OCI-LY3 (cell line): ENCODE results near the gene BRAP.

Experiments
- H2AFZ ChIP-seq: fragments of 200-600, 300-600 bp; shearing (Covaris generic); 2 replicates; pipeline ENCODE4 v1.6.0; 2014; ENCODE audit warnings: antibody characterized with exemption, low read depth, low read length
- H3K27ac ChIP-seq: fragments of 200-600, 300-600 bp; sonication (generic); 2 replicates; pipeline ENCODE4 v1.5.1; 2014; ENCODE audit warnings: mild to moderate bottlenecking, low read length, moderate library complexity, mixed read lengths
- H3K27me3 ChIP-seq: fragments of 200-600, 300-600 bp; sonication (generic); 2 replicates; pipeline ENCODE4 v1.6.1; 2014; ENCODE audit warnings: low read depth, low read length, mixed read lengths
- H3K36me3 ChIP-seq: fragments of 200-600, 300-600 bp; sonication (generic); replicated peaks from 2 replicates; pipeline ENCODE3; 2014; ENCODE audit warnings: low read depth, low read length, mixed read lengths
- H3K4me1 ChIP-seq: fragments of 300-600, 200-600 bp; sonication (generic); 2 replicates; pipeline ENCODE4 v1.6.1; 2014; ENCODE audit warnings: low read length, mixed read lengths
- H3K4me2 ChIP-seq: fragments of 200-600, 300-600 bp; sonication (generic); 2 replicates; pipeline ENCODE4 v1.6.1; 2014; ENCODE audit warnings: low read length, mixed read lengths
- H3K4me3 ChIP-seq: fragments of 300-600, 200-600 bp; sonication (generic); 2 replicates; pipeline ENCODE4 v1.5.1; 2014; ENCODE audit warnings: antibody characterized with exemption, mild to moderate bottlenecking, low read length, moderate library complexity
- H3K79me2 ChIP-seq: fragments of 300-600, 200-600 bp; shearing (Covaris generic); 2 replicates; pipeline ENCODE4 v1.6.1; 2014; ENCODE audit warnings: mild to moderate bottlenecking, low read length, mixed read lengths
- H3K9ac ChIP-seq: fragments of 300-600, 200-600 bp; shearing (Covaris generic); 2 replicates; pipeline ENCODE4 v1.6.0; 2014; ENCODE audit warnings: mild to moderate bottlenecking, low read length, moderate library complexity
- H3K9me3 ChIP-seq: fragments of 200-600, 300-600 bp; shearing (Covaris generic); 2 replicates; pipeline ENCODE4 v1.6.1; 2014; ENCODE audit warnings: low read length, mixed read lengths; ENCODE audit not compliant: insufficient read depth
- H4K20me1 ChIP-seq: fragments of 200-600, 300-600 bp; sonication (generic); 2 replicates; pipeline ENCODE4 v1.6.1; 2016; ENCODE audit warnings: low read length, mixed read lengths; ENCODE audit not compliant: insufficient read depth
- CTCF ChIP-seq: fragments of 200-600, 300-600 bp; sonication (generic); IDR thresholded peaks from 2 replicates; pipeline ENCODE4 v1.5.1; 2014; ENCODE audit warnings: antibody characterized with exemption, low read length, low read depth
- EZH2phosphoT487 ChIP-seq: fragments of 200-600 bp; shearing (Covaris generic); IDR thresholded peaks from 2 replicates; pipeline ENCODE4 v1.6.1; 2018; ENCODE audit warnings: antibody characterized with exemption, mixed run types, low read depth

BRAP gene

DNA sequence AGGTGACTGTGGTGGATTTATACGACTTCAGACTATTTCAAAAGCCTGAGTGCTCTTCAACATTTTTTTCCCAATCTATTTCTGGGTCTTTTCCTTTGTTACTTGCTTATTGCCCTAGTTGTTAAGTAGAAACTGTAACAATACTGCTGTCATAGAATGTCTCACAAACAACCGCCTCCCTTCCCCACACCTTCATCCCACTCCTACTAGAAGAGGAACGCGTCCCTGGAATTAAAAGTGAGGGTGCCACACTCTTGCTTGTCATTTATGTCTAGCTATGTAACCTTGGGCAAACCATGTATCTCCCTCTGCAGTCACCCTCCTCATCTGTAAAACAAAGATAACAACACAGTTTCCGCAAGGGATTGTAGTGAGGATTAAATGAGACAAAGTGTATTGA lies 8.6 kb downstream of the BRAP start:
- Histone ChIP-seq H3K9me3 (no peaks in the 10 kb centered on the region), H4K20me1 (no peaks in the 10 kb centered on the region), H2AFZ (no peak overlapping the region), H3K4me2 (no peak overlapping the region), H3K4me3 (no peak overlapping the region), H3K9ac (no peak overlapping the region), H3K27me3 (no peaks in the 10 kb centered on the region), H3K4me1 (no peaks in the 10 kb centered on the region), H3K36me3 (peaks cover 24% of the 10 kb centered on the region), H3K79me2 (no peaks in the 10 kb centered on the region), H3K27ac (no peak overlapping the region)
- TF ChIP-seq EZH2phosphoT487 (no peak), CTCF (no peak)

DNA sequence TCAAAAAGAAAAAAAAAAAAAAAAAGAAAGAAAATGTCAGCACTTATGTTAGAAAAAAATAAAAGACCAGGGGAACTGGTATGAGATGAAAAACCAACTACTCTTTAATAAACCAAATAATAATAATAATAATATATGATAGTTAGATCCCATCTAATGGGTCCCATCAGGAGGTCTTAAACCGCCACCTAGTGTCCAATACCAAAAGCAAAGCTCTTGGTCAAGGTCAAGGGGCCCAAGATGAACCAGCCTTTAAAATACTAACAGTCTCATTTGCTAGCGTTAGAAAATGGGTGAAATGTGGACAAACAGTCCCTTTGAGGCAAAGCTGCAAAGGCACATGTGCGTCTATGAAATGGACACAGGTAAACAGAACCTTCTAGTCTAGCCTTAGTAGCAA lies 12.3 kb downstream of the BRAP start:
- Histone ChIP-seq H3K36me3 (peaks cover 22% of the 10 kb centered on the region), H3K79me2 (no peaks in the 10 kb centered on the region), H3K9ac (no peak overlapping the region), H2AFZ (no peak overlapping the region), H3K4me2 (no peak overlapping the region), H3K4me3 (no peak overlapping the region), H3K9me3 (no peaks in the 10 kb centered on the region), H3K27me3 (no peaks in the 10 kb centered on the region), H3K4me1 (no peaks in the 10 kb centered on the region), H3K27ac (no peak overlapping the region), H4K20me1 (no peaks in the 10 kb centered on the region)
- TF ChIP-seq CTCF, result peak; percentile 40; the same call in 1 of the 2 replicates
- TF ChIP-seq EZH2phosphoT487, result no peak

DNA sequence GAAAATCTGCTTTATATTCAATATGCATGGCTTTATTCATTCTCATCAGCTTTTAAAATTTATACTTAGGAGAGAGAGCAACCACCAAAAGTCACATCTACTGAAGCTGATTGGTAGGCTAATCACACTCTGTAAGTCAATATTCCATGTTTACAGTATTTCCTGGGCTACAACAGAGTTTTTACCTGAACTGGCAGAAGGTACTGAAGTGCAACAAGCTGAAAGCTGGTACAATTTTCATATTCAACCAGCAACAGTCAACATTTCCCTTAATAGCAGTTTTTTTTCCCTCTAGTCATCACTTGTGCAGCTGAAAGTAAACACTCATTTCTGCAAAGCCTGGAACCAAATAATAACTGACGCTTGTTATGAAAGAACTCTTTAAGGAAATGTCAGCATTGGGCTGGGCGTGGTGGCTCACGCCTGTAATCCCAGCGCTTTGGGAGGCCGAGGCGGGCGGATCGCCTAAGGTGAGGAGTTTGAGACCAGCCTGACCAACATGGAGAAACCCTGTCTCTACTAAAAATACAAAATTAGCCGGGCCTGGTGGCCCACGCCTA lies 12.9 kb downstream of the BRAP start:
- H3K79me2 ChIP-seq, result no peaks in the 10 kb centered on the region
- peaks cover 22% of the 10 kb centered on the region for H3K36me3 ChIP-seq
- no peak overlapping the region for H3K4me3 ChIP-seq
- no peak overlapping the region for H2AFZ ChIP-seq
- TF ChIP-seq EZH2phosphoT487 (no peak), CTCF (no peak)
- H3K4me2 ChIP-seq, result no peak overlapping the region
- H3K9ac ChIP-seq, result no peak overlapping the region
- H3K27ac ChIP-seq, result no peak overlapping the region
- H3K27me3 ChIP-seq, result no peaks in the 10 kb centered on the region
- H4K20me1 ChIP-seq, result no peaks in the 10 kb centered on the region
- H3K4me1 ChIP-seq, result no peaks in the 10 kb centered on the region
- no peaks in the 10 kb centered on the region for H3K9me3 ChIP-seq

DNA sequence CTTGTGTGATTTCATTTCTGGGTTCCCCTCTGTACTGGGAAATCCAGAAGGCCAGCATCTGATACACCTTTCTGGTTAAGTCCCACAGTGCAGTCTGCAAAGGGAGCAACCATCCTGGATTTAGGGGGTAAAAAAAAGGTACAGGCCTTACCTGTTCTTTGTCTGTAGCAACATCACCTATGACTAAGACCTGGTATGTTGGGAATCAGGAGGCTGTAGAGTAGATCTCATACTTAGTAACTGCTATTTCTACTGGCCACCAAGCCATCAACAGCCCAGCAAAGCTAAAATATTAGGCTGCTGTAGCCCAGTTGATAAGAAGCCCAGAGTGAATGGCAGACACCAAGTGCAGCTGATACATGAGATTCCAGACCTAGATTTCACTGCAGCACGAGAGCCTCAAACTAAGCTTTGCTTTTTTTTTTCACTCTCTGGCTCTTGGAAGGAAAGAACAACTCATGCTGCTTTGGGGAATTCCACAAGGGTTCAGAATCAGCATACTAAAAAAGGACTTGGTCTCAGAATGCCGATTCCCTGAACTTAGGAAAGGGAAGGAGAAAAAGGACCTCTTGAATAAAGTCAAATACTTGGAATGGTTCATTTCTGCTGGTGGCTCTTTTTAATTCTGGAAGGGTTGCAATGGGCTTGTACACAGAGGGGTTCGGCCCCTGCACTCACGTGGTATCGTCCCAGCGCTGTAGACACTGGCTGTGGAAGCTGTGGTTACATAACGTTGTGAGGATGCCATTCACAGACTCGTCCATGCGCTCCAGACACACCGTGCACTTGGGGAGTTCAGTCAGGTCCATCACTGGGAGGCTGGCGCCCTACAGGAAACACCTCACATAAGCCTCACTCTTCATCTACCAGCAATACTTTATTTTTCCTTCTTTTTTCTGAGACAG lies 20.5 kb downstream of the BRAP start:
- Histone ChIP-seq H3K4me3 (no peak overlapping the region), H3K27me3 (no peaks in the 10 kb centered on the region), H3K4me1 (no peaks in the 10 kb centered on the region), H3K36me3 (peaks cover 29% of the 10 kb centered on the region), H3K9me3 (no peaks in the 10 kb centered on the region), H2AFZ (no peak overlapping the region), H3K4me2 (no peak overlapping the region), H3K27ac (no peak overlapping the region), H4K20me1 (no peaks in the 10 kb centered on the region), H3K9ac (no peak overlapping the region), H3K79me2 (no peaks in the 10 kb centered on the region)
- TF ChIP-seq CTCF (no peak), EZH2phosphoT487 (no peak)
